PFSK-1 (cell line): Measurements from ENCODE around the gene LYSMD2.

Experiments used
- FOXP2 ChIP-seq: optimal IDR thresholded peaks from 2 replicates; pipeline ENCODE3; 2011; ENCODE audit warnings: borderline replicate concordance, control low read depth, inconsistent platforms; ENCODE audit not compliant: insufficient read depth; ENCODE audit errors: extremely low read length, extremely low read depth
- POLR2AphosphoS5 ChIP-seq: IDR thresholded peaks from 2 replicates; pipeline ENCODE4 v1.6.1; 2012; ENCODE audit warnings: low read depth, mild to moderate bottlenecking, control low read depth, low read length, moderate library complexity
- REST ChIP-seq, 2 experiments: IDR thresholded peaks; 2 replicates each; pipeline versions ENCODE4 v1.6.1 to v1.8.0; 2011 to 2012; ENCODE audit warnings: low read depth in 2 of 2, low read length in 2 of 2, control low read depth in 1 of 2, inconsistent platforms in 1 of 2, mild to moderate bottlenecking in 1 of 2, moderate library complexity in 1 of 2; ENCODE audit not compliant: insufficient read depth in 1 of 2
- SIN3A ChIP-seq: IDR thresholded peaks from 2 replicates; pipeline ENCODE4 v1.6.1; 2012; ENCODE audit warnings: mild to moderate bottlenecking, low read length, moderate library complexity, borderline replicate concordance; ENCODE audit not compliant: insufficient read depth
- TAF1 ChIP-seq: IDR thresholded peaks from 2 replicates; pipeline ENCODE4 v1.6.1; 2012; ENCODE audit warnings: low read length, control low read depth, borderline replicate concordance; ENCODE audit not compliant: insufficient read depth

Gene LYSMD2

GRCh38 chr15:51721199-51721960 is 16.1 kb downstream of the LYSMD2 start:
- TF ChIP-seq FOXP2 = no peak

GRCh38 chr15:51720201-51720995 is 17.1 kb downstream of the LYSMD2 start:
- no peak for TF ChIP-seq FOXP2
- no peak for TF ChIP-seq POLR2AphosphoS5
- TF ChIP-seq TAF1 = no peak
- no peak for TF ChIP-seq SIN3A
- TF ChIP-seq REST (IDR thresholded peaks at IDR 0.05; ENCODE audit: insufficient read depth in 1 of 2, low read depth in 2 of 2, low read length in 2 of 2) = no peak

- no peak for TF ChIP-seq POLR2AphosphoS5
- no peak for TF ChIP-seq FOXP2
- TF ChIP-seq SIN3A = no peak
- no peak for TF ChIP-seq REST (IDR thresholded peaks at IDR 0.05; ENCODE audit: insufficient read depth in 1 of 2, low read depth in 2 of 2, low read length in 2 of 2)
- no peak for TF ChIP-seq TAF1
Observed at GRCh38 chr15:51718746-51719145, 18.7 kb downstream of the LYSMD2 start.

GRCh38 chr15:51718219-51718618 is 19.2 kb downstream of the LYSMD2 start:
- TF ChIP-seq POLR2AphosphoS5 (no peak), SIN3A (no peak), REST (IDR thresholded peaks at IDR 0.05; ENCODE audit: insufficient read depth in 1 of 2, low read depth in 2 of 2, low read length in 2 of 2) (no peak), TAF1 (no peak), FOXP2 (no peak)

- TF ChIP-seq REST (IDR thresholded peaks at IDR 0.05; ENCODE audit: insufficient read depth in 1 of 2, low read depth in 2 of 2, low read length in 2 of 2) (no peak), FOXP2 (no peak), POLR2AphosphoS5 (no peak), TAF1 (no peak), SIN3A (no peak)
Observed at GRCh38 chr15:51714911-51715310, 22.5 kb downstream of the LYSMD2 start.
